H1 (cell line): ENCODE data around the gene CASTOR1. TPM values are rescaled to one million over a fixed set of nuclear protein-coding genes. Genes with fewer than 3 reads are reported as not detected.

Experiments
- BACH1 ChIP-seq: IDR thresholded peaks from 2 replicates; pipeline ENCODE4 v1.6.1; 2012; ENCODE audit warnings: low read length, improper control_type of control experiment
- RNF2 ChIP-seq: fragments of 200-900, 300-1000 bp; sonication (generic); IDR thresholded peaks from 2 replicates; pipeline ENCODE4 v1.7.1; 2016; ENCODE audit warnings: borderline replicate concordance, low read depth, mild to moderate bottlenecking, antibody characterized with exemption, low read length; ENCODE audit not compliant: poor library complexity, severe bottlenecking; ENCODE audit errors: missing control alignments
- polyA plus RNA-seq, 7 experiments: library from polyadenylated mRNA; depleted of rRNA in 3 of 7; stranded (reverse) in 5 of 7; unstranded in 2 of 7; fragments of >200 nt in 5 of 7; fragments of 200-250 nt in 2 of 7; gene quantifications; 1 replicate in 5 of 7; 2 replicates in 1 of 7; 4 replicates in 1 of 7; pipeline versions ENCODE4 v1.2.1 to v1.2.3, GENCODE V29; 2011 to 2013; ENCODE audit warnings: missing spikeins in 2 of 7, mixed read lengths in 2 of 7
- total RNA-seq: library from RNA; stranded (reverse); fragmentation: NEBNext Ultra II Directional; extraction: Animal tissue kit (Norgen Biotek cat#: 25700); gene quantifications from 2 replicates; pipeline ENCODE4 v1.2.1, GENCODE V29; 2021

CASTOR1 gene
- total and polyA plus RNA-seq, 2 of the 8 experiments (the other 6 are each of a cell fraction or from before 2014, with no cell fraction given), result 10.3 to 36.0 TPM

- TF ChIP-seq RNF2 (no peak), BACH1 (no peak)
Measured at GRCh38 chr22:30241576-30242371, 47.5 kb downstream of the CASTOR1 start (continued).
